Testis (tissue), 2 donors: Measurements from ENCODE around the gene CEP250.

ENCODE experiments used
- CTCF ChIP-seq, 3 experiments: fragments of 450-650 bp in 2 of 3; fragments of 200-600 bp in 1 of 3; sonication (generic) in 1 of 3; IDR thresholded peaks; one replicate each; pipeline ENCODE4 v1.5.1; 2016 to 2019; ENCODE audit warnings: antibody characterized with exemption in 3 of 3, mild to moderate bottlenecking in 2 of 3, moderate library complexity in 1 of 3
- POLR2A ChIP-seq: fragments of 450-650 bp; IDR thresholded peaks from one replicate; pipeline ENCODE4 v1.6.1; 2017; ENCODE audit warnings: antibody characterized with exemption, mild to moderate bottlenecking, moderate library complexity

GRCh38 chr20:35487479-35487878 lies 32.1 kb downstream of the CEP250 start:
- no peak for TF ChIP-seq POLR2A
- TF ChIP-seq CTCF (IDR thresholded peaks at IDR 0.05) = no peak
